DMS79 treated with DMSO at 0.1 percent for 48 hours (cell line): ENCODE measurements around the gene CHADL.
"Not testable (repeated sequence)": the region's sequence is repeated elsewhere in the genome, so short reads cannot be mapped to it uniquely, and the experiment has no call there.

Experiments used
- DNase-seq: peaks from one replicate; lab custom pipeline; 2025; lab: John Stamatoyannopoulos, UW

Gene CHADL

GRCh38 chr22:41181349-41182241 lies 59.1 kb downstream of the CHADL start:
- no peak for DNase-seq

- DNase-seq: no peak
Measured at GRCh38 chr22:41180926-41181325, 59.8 kb downstream of the CHADL start.

DNA sequence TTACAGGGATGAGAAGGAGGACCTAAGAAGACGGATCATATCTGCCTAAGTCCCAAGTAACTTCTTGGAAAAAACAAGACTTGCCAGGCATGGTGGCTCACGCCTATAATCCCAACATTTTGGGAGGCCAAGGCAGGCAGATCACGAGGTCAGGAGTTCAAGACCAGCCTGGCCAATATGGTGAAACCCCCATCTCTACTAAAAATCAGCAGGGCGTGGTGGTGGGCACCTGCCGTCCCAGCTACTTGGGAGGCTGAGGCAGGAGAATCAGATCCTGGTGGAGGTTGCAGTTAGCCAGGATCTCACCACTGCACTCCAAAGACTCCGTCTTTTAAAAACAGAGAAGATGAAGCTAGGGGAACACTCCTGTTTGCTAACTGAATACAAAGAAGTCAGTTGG lies 60.4 kb downstream of the CHADL start:
- DNase-seq: not testable (repeated sequence)
